Measurements from ENCODE around the gene NPTN. TPM values are rescaled to one million over a fixed set of nuclear protein-coding genes. Genes with fewer than 3 reads are reported as not detected.
"Not testable (repeated sequence)": the region's sequence is repeated elsewhere in the genome, so short reads cannot be mapped to it uniquely, and the experiment has no call there.

Gene NPTN
- total RNA-seq: 69.7 TPM

DNA sequence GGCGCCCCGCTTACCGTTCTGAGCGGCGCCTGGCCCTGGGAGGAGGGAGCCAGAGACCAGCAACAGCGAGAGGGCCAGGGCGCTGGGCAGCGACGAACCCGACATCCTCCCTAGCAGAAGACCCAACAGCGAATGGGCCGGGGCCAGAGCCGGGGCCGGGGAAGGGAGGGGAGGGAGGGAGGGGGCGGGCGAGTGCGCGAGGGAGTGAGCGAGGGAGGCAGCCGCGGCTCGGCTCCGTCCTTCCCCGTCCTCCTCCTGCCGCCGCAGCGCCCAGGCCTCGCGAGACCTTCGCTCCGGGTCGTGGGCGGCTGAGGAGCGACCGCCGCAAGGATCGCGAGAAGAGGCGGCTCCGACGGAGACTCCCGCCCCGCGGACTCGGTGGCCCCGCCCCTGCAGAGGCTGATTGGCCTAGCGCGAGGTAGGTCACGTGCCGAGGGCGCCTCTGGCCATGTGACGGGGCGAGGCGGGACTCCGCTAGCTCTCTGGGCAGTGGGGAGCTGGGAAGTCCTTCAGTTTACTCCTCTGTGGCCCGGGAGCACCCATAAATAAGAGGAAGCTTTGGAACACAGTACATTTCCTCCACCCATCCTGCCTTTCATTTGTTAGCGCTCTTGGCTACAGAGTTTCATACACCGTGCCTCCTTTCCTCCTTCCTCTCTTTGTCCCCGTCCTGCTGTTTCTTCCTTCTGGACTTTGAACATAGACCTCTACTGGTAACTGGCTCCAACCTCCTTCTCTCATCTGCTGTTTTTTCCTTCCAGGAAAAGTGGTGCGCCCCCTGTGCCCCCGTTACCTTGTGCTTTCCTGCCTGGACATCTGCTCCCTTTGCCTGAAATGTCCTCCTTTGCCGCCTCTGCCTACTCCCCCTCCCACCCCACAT lies at the start of gene NPTN:
NPTN (minus strand) TSS at position 279 of the 880 bp plus-strand sequence; CDS start at position 105, 174 bp downstream.
- ATAC-seq: peak; percentile 95

- no peak for ATAC-seq
Measured at GRCh38 chr15:73682600-73683090, 49.5 kb upstream of the NPTN start.

DNA sequence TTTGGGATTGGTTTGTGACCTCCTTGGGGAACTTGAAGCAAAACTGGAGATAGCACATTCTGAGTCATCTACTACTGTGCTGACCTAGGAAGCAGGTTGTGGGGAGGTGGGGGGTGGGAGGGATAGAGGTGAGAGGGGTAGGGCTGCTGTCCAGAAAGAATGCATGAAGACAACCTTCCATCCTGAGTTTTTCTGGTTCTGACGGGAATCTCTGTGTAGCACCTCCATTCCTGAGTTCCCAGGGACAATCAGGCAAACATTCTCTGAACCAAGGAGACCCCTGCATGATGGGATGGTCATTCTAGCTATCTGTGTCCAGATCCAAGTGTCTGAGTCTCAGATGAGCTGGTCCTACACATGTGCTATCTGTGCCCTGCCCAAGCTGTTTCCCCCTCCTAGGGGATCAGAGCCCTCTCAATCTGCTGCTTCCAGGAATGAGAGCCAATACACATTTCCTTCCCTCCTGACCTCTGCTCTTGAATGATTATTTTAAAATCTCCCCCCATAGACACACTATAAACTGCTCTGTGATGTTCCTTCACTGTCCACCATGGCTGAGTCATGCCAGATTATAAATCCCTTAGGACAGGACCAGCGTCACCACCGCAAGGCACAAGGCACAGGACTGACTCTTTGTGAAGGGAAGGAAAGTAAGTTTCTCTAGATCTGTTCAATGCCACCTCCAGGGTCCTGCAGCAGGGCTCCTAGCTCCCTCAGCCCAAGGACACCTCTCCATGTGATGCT lies 48.8 kb upstream of the NPTN start:
- ATAC-seq: no peak

DNA sequence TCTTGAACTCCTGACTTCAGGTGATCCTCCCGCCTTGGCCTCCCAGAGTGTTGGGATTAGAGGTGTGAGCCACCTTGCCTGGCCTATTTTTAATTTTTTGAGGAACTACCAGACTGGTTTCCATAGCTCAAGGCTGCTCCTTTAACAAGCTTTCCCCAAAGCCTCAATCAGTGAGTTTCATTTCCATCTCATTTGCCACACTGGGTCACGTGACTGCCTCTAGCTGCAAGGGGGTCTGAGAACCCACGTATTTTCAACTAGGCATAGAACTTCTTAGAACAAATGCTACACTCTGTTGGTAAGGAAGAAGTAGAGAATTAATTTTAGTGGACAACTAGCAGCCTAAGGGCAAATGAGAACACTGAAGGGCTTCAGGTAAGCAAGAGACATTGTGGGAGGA lies 47.9 kb upstream of the NPTN start:
- no peak for ATAC-seq

- no peak for ATAC-seq
Measured at GRCh38 chr15:73680549-73680948, 47.4 kb upstream of the NPTN start.

GRCh38 chr15:73679964-73680363 lies 46.8 kb upstream of the NPTN start:
- ATAC-seq: no peak

DNA sequence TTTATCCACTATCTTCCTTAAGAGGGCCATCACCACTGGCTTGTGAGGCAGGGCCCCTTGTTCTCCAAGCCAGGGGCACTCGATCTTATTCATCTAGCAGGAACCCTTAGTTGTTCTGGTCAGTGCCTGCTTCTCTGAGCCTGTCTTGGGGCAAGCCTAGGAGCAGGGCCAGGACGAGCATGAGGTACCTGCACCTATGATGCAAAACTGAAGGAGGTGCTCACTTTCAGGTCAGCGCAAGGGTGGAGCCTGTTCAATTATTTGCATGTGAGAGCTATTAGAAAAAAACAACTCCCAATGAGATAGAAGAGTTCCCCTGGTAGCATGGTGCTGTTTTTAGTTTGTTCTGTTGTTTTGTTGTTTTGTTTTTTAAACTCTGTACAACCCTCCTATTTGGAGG lies 46.0 kb upstream of the NPTN start:
- no peak for ATAC-seq

DNA sequence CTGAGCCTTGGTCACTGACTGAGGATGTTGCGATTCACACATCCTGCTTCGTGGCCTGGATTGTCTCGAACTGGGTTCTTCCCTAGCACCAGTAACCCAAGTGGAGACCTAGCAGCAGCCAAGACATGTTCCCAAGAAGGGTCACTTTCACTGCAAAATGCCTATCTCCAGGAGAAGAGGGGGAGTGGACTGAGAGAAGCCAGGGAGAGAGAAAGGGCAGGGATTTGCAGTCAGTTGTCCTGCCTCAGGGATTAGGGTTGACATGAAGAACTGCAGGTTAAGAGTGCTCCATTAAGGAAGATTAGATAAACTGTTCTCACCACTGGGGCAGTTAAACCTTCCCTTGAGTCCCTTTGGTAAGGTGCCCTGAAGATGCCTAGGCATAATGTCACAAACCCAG lies 45.3 kb upstream of the NPTN start:
- no peak for ATAC-seq

- no peak for ATAC-seq
Measured at GRCh38 chr15:73677733-73678132, 44.5 kb upstream of the NPTN start.

- peak; percentile 83 for ATAC-seq
Measured at GRCh38 chr15:73677146-73677607, 44.0 kb upstream of the NPTN start.

- ATAC-seq: no peak
Measured at GRCh38 chr15:73674587-73674986, 41.4 kb upstream of the NPTN start.

DNA sequence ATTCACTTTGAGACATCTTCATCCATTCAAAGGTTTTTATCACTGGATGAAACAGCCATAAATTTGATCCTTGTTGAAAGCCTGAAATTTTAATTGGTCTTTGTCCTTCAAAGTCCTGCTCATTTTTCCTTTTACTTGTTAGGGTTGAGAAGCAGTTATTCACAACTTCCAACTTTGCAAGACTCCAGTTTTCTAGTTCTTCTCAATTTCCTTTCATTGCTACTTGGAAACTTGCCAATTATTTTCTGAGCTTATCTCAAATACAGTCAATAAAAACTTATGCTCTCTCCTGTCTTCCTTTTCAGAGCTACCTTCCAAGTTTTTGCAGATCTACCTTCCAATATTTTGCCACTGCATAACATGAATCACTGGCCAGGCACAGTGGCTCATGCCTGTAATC lies 27.3 kb upstream of the NPTN start:
- ATAC-seq: no peak

DNA sequence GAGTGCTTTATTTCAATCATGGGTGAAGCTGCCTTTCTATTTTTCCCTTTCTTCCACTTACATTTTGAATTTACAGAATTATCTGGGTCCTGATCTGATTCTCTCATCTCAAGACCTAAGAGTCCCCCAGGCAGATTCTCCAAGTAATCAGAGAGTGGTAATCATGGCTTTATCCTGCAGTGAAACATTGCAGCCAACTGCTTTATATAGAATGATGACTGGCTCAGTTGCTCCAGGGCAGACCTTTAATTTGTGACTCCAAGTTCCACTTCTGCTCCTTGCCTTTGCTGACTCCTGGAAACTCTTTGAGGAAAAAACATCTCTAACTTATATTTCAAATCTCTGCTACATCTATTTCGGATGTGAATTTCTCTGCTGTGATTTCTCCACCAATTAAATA lies 25.5 kb upstream of the NPTN start:
- ATAC-seq: no peak

DNA sequence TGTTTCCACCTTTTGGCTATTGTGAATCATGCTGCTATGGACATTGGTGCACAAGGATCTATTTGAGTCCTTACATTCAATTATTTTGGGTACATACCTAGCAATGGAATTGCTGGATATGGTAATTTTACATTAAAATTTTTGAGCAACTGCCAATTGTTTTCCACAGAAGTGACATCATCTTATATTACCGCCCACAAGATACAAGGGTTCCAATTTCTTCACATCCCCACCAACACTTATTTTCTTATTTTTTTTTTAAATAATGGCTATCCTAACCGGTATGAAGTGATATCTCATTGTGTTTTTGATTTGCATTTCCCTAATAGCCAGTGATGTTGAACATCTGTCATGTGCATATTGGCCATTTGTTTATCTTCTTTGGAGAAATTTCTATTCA lies 22.5 kb upstream of the NPTN start:
- no peak for ATAC-seq

- ATAC-seq: no peak
Measured at GRCh38 chr15:73654659-73655058, 21.5 kb upstream of the NPTN start.

DNA sequence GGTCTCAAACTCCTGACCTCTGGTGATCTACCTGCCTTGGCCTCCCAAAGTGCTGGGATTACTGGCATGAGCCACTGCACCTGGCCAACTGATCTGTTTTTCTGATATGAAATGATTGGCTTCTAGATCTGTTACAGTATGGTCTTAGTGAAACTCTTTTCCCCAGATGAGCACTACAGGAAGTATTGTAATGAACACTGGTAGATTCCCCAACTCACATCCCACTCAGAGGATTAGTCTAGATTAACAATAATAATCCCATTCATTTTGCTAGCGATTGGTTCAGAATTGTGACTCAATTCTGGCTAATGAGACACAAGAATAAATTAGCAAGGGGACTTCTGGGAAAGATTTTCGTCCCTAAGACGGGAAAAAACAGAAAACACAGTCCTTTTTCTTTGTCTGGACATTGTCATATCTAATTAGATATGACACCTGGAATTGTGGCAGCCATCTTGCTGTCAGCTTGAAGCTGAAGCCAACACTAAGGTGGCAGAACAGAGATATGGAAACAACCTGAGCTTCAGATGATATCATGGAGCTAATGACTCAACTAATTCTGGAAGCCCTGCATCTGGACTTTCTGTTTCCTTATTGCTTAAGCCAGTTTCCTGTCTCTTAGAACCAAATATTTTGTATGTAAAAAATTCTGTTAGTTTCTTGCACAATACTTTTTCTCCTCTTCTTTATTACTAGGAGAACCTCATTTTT lies 17.4 kb upstream of the NPTN start:
- no peak for ATAC-seq

- no peak for ATAC-seq
Measured at GRCh38 chr15:73648014-73648295, 14.8 kb upstream of the NPTN start.

DNA sequence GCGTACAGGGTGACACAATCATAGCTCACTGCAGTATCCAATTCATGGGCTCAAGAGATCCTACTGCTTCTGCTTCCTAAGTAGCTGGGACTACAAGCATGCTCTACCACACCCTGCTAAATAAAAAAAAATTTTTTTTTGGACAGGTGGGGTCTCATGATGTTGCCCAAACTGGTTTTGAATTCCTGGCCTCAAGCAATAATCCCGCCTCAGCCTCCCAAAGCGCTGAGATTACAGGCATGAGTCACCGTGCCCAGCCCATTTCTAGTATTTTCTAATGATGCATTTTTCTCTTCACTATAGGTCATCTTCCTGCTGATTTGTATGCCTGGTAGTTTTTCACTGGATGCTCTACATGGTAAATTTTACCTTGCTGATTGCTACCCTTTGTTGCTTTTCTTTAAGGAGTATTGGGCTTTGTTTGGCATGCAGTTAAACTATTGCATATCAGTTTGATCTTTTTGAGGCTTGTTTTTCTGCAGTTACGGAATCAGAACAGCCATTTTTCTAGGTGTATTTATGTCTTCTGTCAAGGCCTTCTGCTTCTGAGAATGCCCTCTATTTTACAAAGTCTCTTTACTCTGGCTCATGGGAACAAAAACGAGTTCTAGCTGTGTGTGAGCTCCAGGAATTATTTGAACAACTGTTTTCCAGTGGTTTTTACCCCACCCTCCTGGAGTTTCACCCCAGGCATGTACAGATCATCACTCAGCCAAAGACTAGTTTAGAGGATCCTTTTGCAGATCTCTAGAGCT lies 14.2 kb upstream of the NPTN start:
- ATAC-seq: peak; percentile 92

- not testable (repeated sequence) for ATAC-seq
Measured at GRCh38 chr15:73639464-73639863, 6.3 kb upstream of the NPTN start.

- no peak for ATAC-seq
Measured at GRCh38 chr15:73637527-73637926, 4.3 kb upstream of the NPTN start.

GRCh38 chr15:73633991-73634495 lies 854 bp upstream of the NPTN start:
- peak; percentile 11 for ATAC-seq

DNA sequence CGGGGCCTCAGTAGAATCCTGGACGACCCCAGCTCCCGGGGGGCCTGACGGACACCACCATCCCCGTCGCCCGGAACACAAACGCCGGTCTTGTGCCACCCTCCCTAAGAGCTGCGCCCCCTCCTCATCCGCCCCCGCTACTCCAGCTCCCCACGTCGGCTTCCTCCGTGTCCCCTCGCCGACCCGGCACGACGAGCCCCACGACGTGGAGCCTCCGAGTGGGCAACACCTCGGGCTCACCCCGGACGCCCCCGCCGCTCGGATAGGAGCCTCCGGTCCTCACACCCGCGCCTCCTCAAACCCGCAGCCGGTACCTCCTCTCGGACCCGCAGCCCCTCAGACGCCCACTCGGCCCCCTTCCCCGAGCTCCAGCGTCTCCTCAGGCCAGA lies 525 bp downstream of the NPTN start:
- no peak for ATAC-seq
